Smooth muscle cell (in vitro differentiated cells): Measurements from ENCODE around the gene AMOTL2. TPM values are rescaled to one million over a fixed set of nuclear protein-coding genes. Genes with fewer than 3 reads are reported as not detected.

Source experiments
- DNase-seq: peaks from one replicate; lab custom pipeline; 2025; ENCODE audit not compliant: unreplicated experiment; lab: John Stamatoyannopoulos, UW
- H2AFZ ChIP-seq: fragments of 200-600 bp; sonication (generic); 2 replicates; pipeline ENCODE4 v1.6.0; 2016; ENCODE audit warnings: antibody characterized with exemption, low read depth, mild to moderate bottlenecking
- H3F3A ChIP-seq: fragments of 200-600 bp; sonication (generic); 2 replicates; pipeline ENCODE4 v1.6.0; 2017; ENCODE audit warnings: antibody characterized with exemption, low read depth
- H3K27ac ChIP-seq: fragments of 200-600 bp; sonication (generic); 2 replicates; pipeline ENCODE4 v1.5.1; 2016; ENCODE audit warnings: low read depth, mild to moderate bottlenecking
- H3K27me3 ChIP-seq: fragments of 200-600 bp; sonication (generic); 2 replicates; pipeline ENCODE4 v1.6.1; 2016; ENCODE audit warnings: low read depth, mild to moderate bottlenecking
- H3K36me3 ChIP-seq: fragments of 200-600 bp; sonication (generic); 2 replicates; pipeline ENCODE4 v1.5.1; 2016; ENCODE audit warnings: low read depth
- H3K4me1 ChIP-seq: fragments of 200-600 bp; sonication (generic); 2 replicates; pipeline ENCODE4 v1.5.1; 2016; ENCODE audit warnings: low read depth
- H3K4me2 ChIP-seq: fragments of 200-600 bp; sonication (generic); 2 replicates; pipeline ENCODE4 v1.6.0; 2016; ENCODE audit warnings: mild to moderate bottlenecking
- H3K4me3 ChIP-seq: fragments of 200-600 bp; sonication (generic); 2 replicates; pipeline ENCODE4 v1.5.1; 2016; ENCODE audit warnings: mild to moderate bottlenecking
- H3K79me2 ChIP-seq: fragments of 200-600 bp; sonication (generic); 2 replicates; pipeline ENCODE4 v1.6.0; 2016; ENCODE audit warnings: low read depth, mild to moderate bottlenecking
- H3K9ac ChIP-seq: fragments of 200-600 bp; sonication (generic); 2 replicates; pipeline ENCODE4 v1.6.0; 2016; ENCODE audit warnings: low read depth
- H3K9me3 ChIP-seq: fragments of 200-600 bp; sonication (generic); replicated peaks from 2 replicates; pipeline ENCODE4 v1.5.1; 2016; ENCODE audit warnings: low read depth
- H4K20me1 ChIP-seq: fragments of 200-600 bp; sonication (generic); 2 replicates; pipeline ENCODE4 v1.6.0; 2016; ENCODE audit warnings: low read depth
- CTCF ChIP-seq: fragments of 200-600 bp; sonication (generic); IDR thresholded peaks from 2 replicates; pipeline ENCODE4 v1.5.1; 2017; ENCODE audit warnings: borderline replicate concordance, mild to moderate bottlenecking, antibody characterized with exemption; ENCODE audit not compliant: insufficient read depth, poor library complexity, severe bottlenecking
- WGBS: methylation state at CpG from one replicate; pipeline ENCODE4 v1.1.7; 2016; ENCODE audit warnings: low lambda C conversion rate; 5-methylcytosine and 5-hydroxymethylcytosine counted together
- polyA plus RNA-seq: library from polyadenylated mRNA; unstranded; fragments of >200 nt; fragmentation: Nextera tagmentation; extraction: Ambion mirVana; gene quantifications from 2 replicates; pipeline ENCODE4 v1.2.1, GENCODE V29; 2016
- total RNA-seq: library from RNA; depleted of rRNA; stranded (reverse); fragments of >200 nt; gene quantifications from 2 replicates; pipeline ENCODE4 v1.2.3, GENCODE V29; 2014

Gene AMOTL2
- total and polyA plus RNA-seq, 2 experiments from 2014 or later: 109 to 114 TPM

GRCh38 chr3:134328147-134328591 is 46.1 kb downstream of the AMOTL2 start:
- WGBS: 23% methylated on average over 6 of the region's 6 CpGs
- H3K9me3 ChIP-seq: no peaks in the 10 kb centered on the region
- no peaks in the 10 kb centered on the region for H3K79me2 ChIP-seq
- TF ChIP-seq CTCF: no peak
- peak overlapping the region; percentile 7 for H3K9ac ChIP-seq
- H4K20me1 ChIP-seq: no peaks in the 10 kb centered on the region
- peaks cover 48% of the 10 kb centered on the region for H3F3A ChIP-seq
- H3K36me3 ChIP-seq: no peaks in the 10 kb centered on the region
- no peak for DNase-seq
- no peak overlapping the region for H3K4me3 ChIP-seq
- H3K27me3 ChIP-seq: no peaks in the 10 kb centered on the region
- H2AFZ ChIP-seq: no peak overlapping the region
- peaks cover 51% of the 10 kb centered on the region for H3K4me1 ChIP-seq
- peak overlapping the region; percentile 94 for H3K27ac ChIP-seq
- peak overlapping the region; percentile 73 for H3K4me2 ChIP-seq

- Histone ChIP-seq H3F3A (peaks cover 46% of the 10 kb centered on the region), H3K4me2 (peak overlapping the region; percentile 73), H4K20me1 (no peaks in the 10 kb centered on the region), H3K4me1 (peaks cover 45% of the 10 kb centered on the region), H3K36me3 (no peaks in the 10 kb centered on the region), H3K9me3 (no peaks in the 10 kb centered on the region), H3K9ac (peak overlapping the region; percentile 42), H3K79me2 (no peaks in the 10 kb centered on the region), H3K4me3 (no peak overlapping the region), H3K27ac (peak overlapping the region; percentile 94), H3K27me3 (no peaks in the 10 kb centered on the region), H2AFZ (no peak overlapping the region)
- DNase-seq: no peak
- 41% methylated on average over 4 of the region's 4 CpGs for WGBS
- no peak for TF ChIP-seq CTCF
These were observed 46.7 kb downstream of the AMOTL2 start for GRCh38 chr3:134327594-134327975.

- 21% methylated on average over 10 of the region's 10 CpGs for WGBS
- Histone ChIP-seq H3K9ac (peak overlapping the region; percentile 42), H3K27ac (peak overlapping the region; percentile 94), H3K9me3 (no peaks in the 10 kb centered on the region), H3K27me3 (no peaks in the 10 kb centered on the region), H3K36me3 (no peaks in the 10 kb centered on the region), H3K4me2 (peak overlapping the region; percentile 73), H3K79me2 (no peaks in the 10 kb centered on the region), H3K4me1 (peaks cover 39% of the 10 kb centered on the region), H4K20me1 (no peaks in the 10 kb centered on the region), H3F3A (peaks cover 39% of the 10 kb centered on the region), H3K4me3 (no peak overlapping the region), H2AFZ (no peak overlapping the region)
- DNase-seq: no peak
- TF ChIP-seq CTCF: no peak
These were observed 47.3 kb downstream of the AMOTL2 start for GRCh38 chr3:134326760-134327593.
